CD4-positive, alpha-beta T cell treated with Interleukin-17A for 4 hours (primary cell): ENCODE data around the gene WASHC2A.
"Not testable (repeated sequence)": the region's sequence is repeated elsewhere in the genome, so short reads cannot be mapped to it uniquely, and the experiment has no call there.

ENCODE experiments used
- DNase-seq: peaks from one replicate; pipeline ENCODE4 v3.0.0-alpha.2; 2020; ENCODE audit warnings: mixed read lengths

The WASHC2A gene

GRCh38 chr10:50061548-50061947 lies 6.2 kb upstream of the WASHC2A start:
- DNase-seq: not testable (repeated sequence)

DNA sequence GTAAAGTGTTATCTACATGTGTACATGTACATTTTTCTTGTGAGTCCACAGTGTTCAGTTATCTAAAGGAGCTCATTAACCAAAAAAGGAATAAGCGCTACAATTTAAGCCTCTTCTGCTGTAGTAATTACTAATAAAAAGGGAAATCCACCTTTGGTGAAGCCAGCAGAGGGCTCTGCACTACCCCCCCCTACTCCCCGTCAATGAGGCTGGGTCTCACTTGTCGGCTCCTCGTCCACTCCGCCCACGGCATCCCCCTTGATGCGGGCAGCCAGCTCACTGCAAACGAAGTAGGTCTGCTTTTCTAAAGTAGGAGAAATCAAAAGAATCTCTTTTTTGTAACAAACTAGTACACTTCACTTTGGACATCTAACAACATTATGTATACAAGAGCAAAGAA lies 4.7 kb upstream of the WASHC2A start:
- DNase-seq: no peak

DNA sequence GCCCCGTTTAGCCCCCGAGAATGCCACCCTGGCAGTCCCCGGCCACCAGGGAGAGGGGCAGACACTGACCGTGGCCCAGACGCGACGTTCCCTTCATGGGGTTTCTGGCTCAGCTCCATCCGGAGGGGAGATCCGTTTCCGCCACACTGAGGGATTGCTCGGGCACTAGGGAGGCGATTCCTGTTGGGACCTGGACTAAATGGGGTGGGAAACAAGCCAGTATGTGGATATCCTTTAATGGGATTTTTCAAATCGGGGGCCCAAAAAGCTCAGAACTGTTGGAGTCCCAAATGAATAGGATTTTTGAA lies 552 bp downstream of the WASHC2A start:
- not testable (repeated sequence) for DNase-seq

DNA sequence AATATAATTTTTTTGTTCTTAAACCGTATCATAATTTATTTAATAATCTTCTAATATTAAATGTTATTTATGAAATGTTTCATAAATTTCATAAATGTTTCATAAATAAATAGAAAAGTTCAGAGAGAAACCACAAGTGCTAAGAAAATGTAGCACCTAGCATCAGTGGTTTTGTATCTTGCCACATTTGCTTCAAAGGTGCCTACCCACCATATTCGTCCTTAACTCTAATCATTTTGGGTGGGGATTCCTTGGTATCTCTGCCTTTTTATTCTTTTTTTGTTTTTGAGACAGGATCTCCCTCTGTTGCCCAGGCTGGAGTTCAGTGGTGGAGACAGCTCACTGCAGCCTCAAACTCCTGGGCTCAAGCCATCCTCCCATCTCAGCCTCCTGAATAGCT lies 7.4 kb downstream of the WASHC2A start:
- not testable (repeated sequence) for DNase-seq

GRCh38 chr10:50075544-50075943 lies 7.8 kb downstream of the WASHC2A start:
- DNase-seq: not testable (repeated sequence)

GRCh38 chr10:50091304-50091703 lies 23.6 kb downstream of the WASHC2A start:
- DNase-seq: not testable (repeated sequence)

- not testable (repeated sequence) for DNase-seq
Observed at GRCh38 chr10:50092928-50093327, 25.2 kb downstream of the WASHC2A start.

DNA sequence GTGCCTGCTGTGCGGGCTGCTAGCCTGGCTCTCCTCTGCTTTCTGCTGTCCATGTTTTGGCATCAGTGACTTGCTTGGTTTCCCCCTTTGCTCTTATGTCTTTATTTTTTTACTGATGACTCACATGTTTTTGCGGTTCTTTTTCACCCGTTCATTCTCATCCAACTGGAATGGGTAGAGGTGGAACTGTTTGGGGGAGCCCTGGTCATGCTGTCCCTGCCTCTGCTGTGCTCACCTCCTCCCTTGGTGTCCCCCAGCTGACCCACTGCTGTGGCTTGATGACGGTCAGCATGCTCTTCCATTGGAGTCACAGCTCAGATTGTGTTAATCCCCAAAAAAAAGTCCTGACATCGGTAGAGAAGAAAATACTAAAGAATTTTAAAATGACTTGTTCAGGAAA lies 26.9 kb downstream of the WASHC2A start:
- DNase-seq: not testable (repeated sequence)

DNA sequence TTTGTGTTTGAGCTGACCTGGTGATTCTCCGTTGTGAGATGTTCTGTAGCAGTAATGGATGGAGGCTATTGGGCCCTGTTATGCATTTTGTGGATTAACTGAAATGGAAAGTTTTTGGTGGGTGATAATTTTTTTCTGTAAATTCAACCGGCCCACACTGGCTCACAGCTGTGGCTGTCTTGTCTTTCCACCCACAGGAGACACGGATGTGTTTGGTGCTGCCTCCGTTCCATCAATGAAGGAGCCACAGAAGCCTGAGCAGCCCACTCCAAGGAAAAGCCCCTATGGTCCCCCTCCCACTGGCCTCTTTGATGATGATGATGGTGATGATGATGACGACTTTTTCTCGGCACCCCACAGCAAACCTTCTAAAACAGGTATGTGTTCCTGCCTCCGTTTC lies 27.6 kb downstream of the WASHC2A start:
- not testable (repeated sequence) for DNase-seq

- not testable (repeated sequence) for DNase-seq
Observed at GRCh38 chr10:50096722-50097121, 29.0 kb downstream of the WASHC2A start.

DNA sequence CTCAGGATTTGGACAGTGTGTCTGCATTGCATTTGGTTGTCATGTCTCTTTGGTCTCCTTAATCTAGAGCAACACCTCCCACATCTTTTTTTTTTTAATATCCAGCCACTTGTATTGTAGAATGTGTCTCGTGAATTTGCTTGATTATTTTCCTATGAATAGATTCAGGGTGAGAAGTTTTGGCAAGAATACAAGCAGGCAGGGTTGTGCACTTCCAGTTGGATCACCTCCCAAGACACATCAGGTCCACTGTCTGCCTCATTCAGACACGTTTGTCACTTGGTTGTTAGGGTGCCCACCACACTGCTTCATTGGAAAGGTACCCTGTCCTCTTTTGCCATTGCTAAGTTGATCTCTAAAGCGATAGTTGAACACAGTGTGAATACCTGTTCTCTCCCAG lies 30.9 kb downstream of the WASHC2A start:
- DNase-seq: not testable (repeated sequence)

DNA sequence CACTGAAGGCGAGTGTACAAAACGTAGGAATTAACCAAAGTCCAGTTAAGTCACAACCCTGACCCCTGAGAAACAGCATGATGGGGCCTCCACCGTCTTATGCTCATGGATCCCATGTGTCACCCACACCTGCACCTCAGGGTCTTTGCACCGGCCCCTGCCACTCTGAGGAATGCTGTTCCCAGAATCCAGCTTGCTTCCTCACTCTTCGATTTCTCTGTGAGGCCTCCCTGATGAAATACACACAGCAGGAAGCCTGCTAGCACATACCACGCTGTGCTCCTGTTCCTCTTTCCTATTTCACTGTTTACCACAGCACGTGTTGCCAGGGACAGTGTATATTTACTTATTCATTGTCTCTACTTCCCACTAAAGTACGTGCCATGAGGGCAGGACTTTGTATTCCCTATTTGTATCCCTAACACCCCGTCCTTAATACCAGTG lies 33.4 kb downstream of the WASHC2A start:
- not testable (repeated sequence) for DNase-seq

DNA sequence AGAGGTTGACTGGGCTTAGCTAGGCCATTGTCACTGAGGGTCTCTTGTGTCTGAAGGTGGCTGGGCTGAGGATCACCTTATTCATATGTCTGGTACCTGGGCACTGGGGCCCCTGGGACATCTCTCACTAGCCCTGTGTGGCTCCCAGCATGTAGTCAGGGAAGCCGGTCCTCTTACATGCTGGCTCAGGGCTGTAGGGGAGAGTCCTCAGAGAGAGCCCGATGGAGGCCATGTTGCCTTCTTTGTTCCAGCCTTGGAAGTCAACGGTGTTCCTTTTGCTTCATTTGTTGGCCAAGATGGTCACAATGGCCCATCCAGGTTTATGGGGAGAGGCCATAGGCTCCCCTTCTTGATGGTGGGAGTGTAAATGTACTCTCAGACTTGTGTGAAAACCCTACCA lies 34.0 kb downstream of the WASHC2A start:
- DNase-seq: not testable (repeated sequence)

DNA sequence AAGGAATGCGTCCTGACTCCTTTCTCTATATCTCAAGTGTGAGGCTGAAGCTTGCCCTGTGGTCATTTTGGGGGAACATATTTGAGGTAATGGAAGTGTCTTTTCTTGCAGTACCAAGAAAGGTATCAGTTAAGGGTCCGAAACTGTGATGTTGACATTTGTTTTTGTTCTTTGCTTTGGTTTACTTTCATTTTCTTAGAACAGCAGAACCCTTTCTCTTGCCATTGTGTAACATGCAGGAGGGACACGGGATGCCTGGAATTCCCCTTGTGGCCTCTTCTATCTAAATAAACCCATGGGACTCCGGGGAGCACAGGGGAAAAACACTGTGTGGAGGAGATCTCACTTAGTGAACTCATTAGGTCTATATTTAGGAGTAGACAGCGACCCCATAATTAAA lies 34.5 kb downstream of the WASHC2A start:
- not testable (repeated sequence) for DNase-seq

DNA sequence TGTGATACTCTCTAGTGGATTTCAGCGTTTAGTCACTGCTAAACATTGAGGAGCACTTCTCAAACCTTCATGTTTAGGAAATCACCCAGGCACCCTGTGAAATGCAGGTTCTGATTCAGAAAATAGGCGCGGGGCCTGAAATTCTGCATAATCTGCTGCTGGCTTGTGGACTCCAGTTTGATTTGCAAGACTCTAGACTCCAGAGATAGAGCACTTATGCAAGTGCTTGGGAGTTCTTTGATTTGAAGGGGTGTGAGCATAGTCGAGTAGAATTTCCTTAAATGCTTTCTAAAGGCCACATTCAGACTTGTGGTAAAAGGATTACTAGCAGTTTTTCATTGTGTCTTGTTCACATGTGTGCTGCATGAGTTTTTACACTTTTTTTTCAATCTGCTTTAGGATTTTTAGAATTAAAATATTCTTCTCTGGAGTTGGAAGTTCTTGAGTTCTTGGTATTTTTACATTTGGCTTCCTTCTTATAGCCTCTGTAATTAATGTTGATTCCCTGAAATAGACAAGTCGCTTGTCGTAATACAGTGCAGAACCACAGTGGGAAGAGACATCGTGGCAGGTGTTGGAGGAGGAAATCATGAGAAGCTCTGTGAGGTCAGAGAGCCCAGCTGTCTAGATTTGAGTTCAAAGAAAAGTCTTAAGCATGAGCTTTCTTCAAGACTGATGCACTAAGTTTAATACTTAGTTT lies 41.4 kb downstream of the WASHC2A start:
- not testable (repeated sequence) for DNase-seq

DNA sequence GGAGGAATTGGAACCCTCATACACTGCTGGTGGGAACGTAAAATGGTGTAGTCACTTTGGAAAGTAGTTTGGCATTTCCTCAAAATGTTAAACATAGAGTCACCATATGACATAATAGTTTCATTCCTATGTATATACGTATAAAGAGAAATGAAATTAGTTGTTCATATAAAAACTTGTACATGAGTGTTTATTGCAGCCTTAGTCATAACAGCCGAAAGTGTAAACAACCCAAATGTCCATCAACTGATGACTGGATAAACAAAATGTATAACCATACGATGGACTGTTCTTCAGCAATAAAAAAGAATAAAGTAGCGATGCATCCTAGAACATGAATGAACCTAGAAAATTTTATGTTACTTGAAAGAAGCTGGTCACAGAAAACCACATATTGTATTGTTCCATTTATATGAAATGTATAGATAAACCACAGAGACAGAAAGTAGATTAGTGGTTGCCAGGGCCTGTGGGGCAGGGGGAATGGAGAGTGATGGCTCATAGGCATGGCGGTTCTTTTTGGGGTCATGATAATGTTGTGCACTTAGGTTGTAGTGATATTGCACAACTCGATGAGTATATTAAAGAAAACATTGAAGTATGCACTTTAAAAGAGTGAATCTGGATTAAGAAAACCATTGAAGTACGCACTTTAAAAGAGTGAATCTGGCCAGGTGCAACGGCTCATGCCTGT lies 44.8 kb downstream of the WASHC2A start:
- not testable (repeated sequence) for DNase-seq

- DNase-seq: not testable (repeated sequence)
Observed at GRCh38 chr10:50126765-50127164, 59.0 kb downstream of the WASHC2A start.

- DNase-seq: not testable (repeated sequence)
Observed at GRCh38 chr10:50127770-50128292, 60.1 kb downstream of the WASHC2A start.

- not testable (repeated sequence) for DNase-seq
Observed at GRCh38 chr10:50131245-50131965, 63.7 kb downstream of the WASHC2A start.

DNA sequence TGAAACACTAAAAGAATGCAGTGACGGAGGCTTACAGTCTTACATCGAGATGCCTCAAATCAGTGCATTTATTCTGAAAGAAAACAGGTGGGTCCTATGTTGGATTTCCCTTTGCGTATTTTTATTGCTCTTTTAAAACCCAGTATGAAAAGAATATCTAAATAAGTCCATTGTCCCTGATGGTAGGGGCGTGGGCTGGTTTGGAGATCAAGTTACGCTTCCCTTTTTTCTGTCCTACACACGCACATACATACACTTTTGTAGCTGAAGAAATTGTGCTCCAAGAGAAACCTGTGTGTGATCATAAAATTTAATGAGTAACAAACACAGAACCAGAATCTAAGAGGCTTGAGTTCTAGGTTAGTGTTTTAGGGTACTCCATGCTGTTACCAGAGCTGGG lies 64.6 kb downstream of the WASHC2A start:
- DNase-seq: not testable (repeated sequence)

DNA sequence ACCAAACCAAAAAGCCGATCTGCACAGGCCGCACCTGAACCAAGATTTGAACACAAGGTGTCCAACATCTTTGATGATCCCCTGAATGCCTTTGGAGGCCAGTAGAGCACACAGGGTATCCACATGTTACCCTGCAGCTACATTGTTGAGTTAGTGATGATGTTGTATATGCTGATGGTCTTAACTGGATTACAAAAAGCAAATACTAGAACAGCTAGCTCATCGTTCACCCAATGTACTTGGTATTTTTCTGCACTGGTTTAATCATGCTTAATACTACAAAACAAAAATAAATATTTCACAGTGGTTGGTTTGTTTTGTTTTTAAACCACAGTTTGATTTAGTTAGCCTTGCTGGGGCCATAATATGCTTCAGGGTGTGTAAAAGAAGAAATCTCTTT lies 65.1 kb downstream of the WASHC2A start:
- not testable (repeated sequence) for DNase-seq

- not testable (repeated sequence) for DNase-seq
Observed at GRCh38 chr10:50143512-50144174, 75.9 kb downstream of the WASHC2A start.

DNA sequence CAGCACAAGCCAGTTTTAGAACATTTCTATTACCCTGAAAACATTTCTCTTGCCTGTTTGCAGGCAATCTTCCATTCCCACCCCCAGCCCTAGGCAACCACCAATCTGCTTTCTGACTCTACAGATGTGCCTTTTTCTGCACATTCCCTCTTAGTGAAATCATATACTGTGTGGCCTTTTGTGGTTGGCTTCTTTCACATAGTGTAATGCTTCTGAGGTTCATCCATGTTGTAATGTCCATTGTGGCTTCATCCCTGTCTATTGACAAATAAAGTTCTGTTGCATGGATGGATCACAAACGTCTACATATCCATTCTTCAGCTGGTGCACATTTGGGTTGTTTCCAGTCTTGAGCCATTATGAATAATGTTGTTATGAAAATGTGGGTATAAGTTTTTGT lies 77.8 kb downstream of the WASHC2A start:
- DNase-seq: not testable (repeated sequence)
